HG03571 (cell line): ENCODE data around the gene SMARCD2.
"Not testable (repeated sequence)": the region's sequence is repeated elsewhere in the genome, so short reads cannot be mapped to it uniquely, and the experiment has no call there.

Source experiments
- ATAC-seq: cut with Tn5 transposase; IDR thresholded peaks from one replicate; pipeline ENCODE4 v1.9.1; 2021; ENCODE audit not compliant: unreplicated experiment

Gene SMARCD2

GRCh38 chr17:63816123-63816522 is 26.4 kb downstream of the SMARCD2 start:
- no peak for ATAC-seq

DNA sequence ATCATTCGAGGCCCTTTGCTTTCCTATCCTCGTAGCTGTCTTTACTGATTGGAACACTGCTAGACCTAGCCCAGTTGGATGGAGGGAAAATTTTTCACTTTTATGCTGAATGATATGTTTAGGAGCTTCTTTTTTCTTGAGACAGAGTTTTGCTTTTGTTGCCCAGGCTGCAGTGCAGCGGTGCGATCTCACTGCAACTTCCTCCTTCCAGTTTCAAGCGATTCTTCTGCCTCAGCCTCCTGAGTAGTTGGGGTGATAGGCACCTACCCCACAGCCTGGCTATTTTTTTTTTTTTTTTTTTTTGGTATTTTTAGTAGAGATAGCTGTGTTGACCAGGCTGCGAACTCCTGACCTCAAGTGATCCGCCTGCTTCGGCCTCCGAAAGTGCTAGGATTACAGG is 32.5 kb downstream of the SMARCD2 start:
- ATAC-seq, result no peak

DNA sequence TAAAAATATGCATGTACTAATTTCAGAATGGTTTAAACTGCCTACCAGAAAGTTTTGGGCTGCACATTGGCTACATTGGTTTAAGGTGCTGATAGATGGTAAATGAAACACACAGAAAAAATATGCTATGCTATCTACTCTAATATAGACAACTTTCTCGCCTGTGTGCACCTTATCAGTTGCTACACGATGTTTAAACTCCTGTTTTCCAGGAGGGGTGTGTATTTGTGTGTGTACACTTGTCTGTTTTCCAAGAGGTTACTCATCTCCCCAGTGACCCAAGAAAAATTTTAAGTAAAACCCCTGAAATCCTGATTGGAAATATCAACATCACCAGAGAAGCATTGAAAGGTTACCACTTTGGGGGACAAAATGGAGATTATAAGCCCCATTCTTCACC is 36.9 kb downstream of the SMARCD2 start:
- no peak for ATAC-seq

GRCh38 chr17:63804328-63804727 is 38.2 kb downstream of the SMARCD2 start:
- ATAC-seq, result no peak

- no peak for ATAC-seq
These were observed 41.7 kb downstream of the SMARCD2 start for GRCh38 chr17:63800783-63801182.

- ATAC-seq, result no peak
These were observed 43.8 kb downstream of the SMARCD2 start for GRCh38 chr17:63798572-63799106.

- not testable (repeated sequence) for ATAC-seq
These were observed 46.1 kb downstream of the SMARCD2 start for GRCh38 chr17:63796375-63796774.

- ATAC-seq, result no peak
These were observed 50.3 kb downstream of the SMARCD2 start for GRCh38 chr17:63792055-63792729.

DNA sequence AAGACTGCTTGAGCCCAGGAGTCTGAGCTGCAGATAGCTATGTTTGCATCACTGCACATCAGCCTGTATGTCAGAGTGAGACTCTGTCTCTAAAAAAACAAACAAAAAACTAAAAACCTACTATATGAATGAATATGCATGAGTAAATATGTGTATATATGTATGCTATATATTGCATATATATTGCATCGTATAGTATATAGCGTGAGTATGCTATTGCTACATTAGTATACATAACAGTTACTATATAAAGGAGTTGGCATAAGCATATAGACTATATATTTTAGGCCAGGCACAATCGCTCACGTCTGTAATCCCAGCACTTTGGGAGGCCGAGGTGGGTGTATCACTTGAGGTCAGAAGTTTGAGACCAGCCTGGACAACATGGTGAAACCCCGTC is 52.4 kb downstream of the SMARCD2 start:
- ATAC-seq, result no peak

GRCh38 chr17:63786971-63787711 is 55.3 kb downstream of the SMARCD2 start:
- no peak for ATAC-seq

DNA sequence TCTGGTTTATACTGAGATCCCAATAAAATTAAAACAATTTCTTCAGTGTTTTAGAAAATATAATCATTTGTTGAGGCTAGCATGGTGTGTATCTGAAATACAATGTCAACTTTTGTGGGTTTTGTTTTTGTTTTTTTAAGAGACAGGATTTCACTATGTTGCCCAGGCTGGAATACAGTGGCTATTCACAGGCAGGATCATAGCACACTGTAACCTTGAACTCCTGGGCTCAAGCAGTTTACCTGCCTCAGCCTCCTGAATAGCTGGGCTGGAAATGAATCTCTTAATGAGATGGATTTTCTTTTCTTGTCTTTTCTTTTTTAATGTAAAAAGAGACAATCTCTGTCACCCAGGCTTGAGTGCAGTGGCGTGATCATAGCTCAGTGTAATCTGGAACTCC is 56.4 kb downstream of the SMARCD2 start:
- no peak for ATAC-seq

DNA sequence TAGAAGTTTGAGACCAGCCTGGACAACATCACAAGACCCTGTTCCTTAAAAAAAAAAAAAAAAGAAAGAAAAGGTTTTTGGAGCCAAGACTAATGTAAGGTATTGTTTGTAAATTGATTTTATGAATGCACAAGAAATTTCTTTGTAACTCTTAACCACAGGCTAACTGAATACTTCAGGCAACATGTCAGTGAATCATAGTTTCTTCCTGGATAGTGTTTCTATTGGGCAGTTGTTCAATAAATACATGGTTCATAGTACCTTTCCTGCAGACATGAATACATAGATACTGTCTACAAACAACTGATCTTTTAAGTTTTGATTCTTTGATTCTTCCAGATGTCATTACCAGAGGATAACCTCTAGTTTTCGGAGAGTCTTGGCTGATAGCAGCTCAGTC is 56.9 kb downstream of the SMARCD2 start:
- ATAC-seq, result no peak

- ATAC-seq, result no peak
These were observed 59.0 kb downstream of the SMARCD2 start for GRCh38 chr17:63783522-63783921.
